HG03175 (cell line): Measurements from ENCODE around the gene PXMP4.

Experiments
- ATAC-seq: cut with Tn5 transposase; IDR thresholded peaks from one replicate; pipeline ENCODE4 v1.9.1; 2021; ENCODE audit warnings: mild to moderate bottlenecking, moderate library complexity; ENCODE audit not compliant: unreplicated experiment

PXMP4 gene

GRCh38 chr20:33685328-33686099 lies 34.6 kb downstream of the PXMP4 start:
- ATAC-seq: peak; percentile 34

GRCh38 chr20:33684533-33685327 lies 35.4 kb downstream of the PXMP4 start:
- no peak for ATAC-seq

GRCh38 chr20:33681728-33682353 lies 38.3 kb downstream of the PXMP4 start:
- ATAC-seq: no peak

- no peak for ATAC-seq
Measured at GRCh38 chr20:33681288-33681687, 38.8 kb downstream of the PXMP4 start.

GRCh38 chr20:33680686-33681085 lies 39.4 kb downstream of the PXMP4 start:
- ATAC-seq: no peak

GRCh38 chr20:33679758-33680485 lies 40.2 kb downstream of the PXMP4 start:
- ATAC-seq: peak; percentile 70

- ATAC-seq: no peak
Measured at GRCh38 chr20:33677991-33678702, 42.0 kb downstream of the PXMP4 start.

- no peak for ATAC-seq
Measured at GRCh38 chr20:33676652-33677645, 43.2 kb downstream of the PXMP4 start.

- ATAC-seq: no peak
Measured at GRCh38 chr20:33676121-33676520, 44.0 kb downstream of the PXMP4 start.

- ATAC-seq: no peak
Measured at GRCh38 chr20:33675136-33675959, 44.8 kb downstream of the PXMP4 start.

GRCh38 chr20:33674294-33675135 lies 45.6 kb downstream of the PXMP4 start, which contains the start of gene NECAB3:
TSS of gene NECAB3 (minus strand) at chr20:33674428. CDS start at chr20:33674352, 76 bp downstream.
- ATAC-seq: peak; percentile 71

- ATAC-seq: peak; percentile 24
Measured at GRCh38 chr20:33673410-33674293, 46.5 kb downstream of the PXMP4 start.

- ATAC-seq: no peak
Measured at GRCh38 chr20:33673114-33673409, 47.0 kb downstream of the PXMP4 start.

GRCh38 chr20:33672426-33673113 lies 47.5 kb downstream of the PXMP4 start:
- no peak for ATAC-seq

- no peak for ATAC-seq
Measured at GRCh38 chr20:33671573-33672288, 48.4 kb downstream of the PXMP4 start.
